GM12874 (cell line): Measurements from ENCODE around the gene HSD17B11.

Source experiments
- CTCF ChIP-seq: IDR thresholded peaks from 2 replicates; pipeline ENCODE4 v1.5.1; 2011; ENCODE audit warnings: low read depth, mild to moderate bottlenecking, control low read depth, low read length, moderate library complexity; ENCODE audit not compliant: insufficient read depth

HSD17B11 gene

GRCh38 chr4:87313756-87314155 is 77.2 kb downstream of the HSD17B11 start:
- no peak for TF ChIP-seq CTCF

- TF ChIP-seq CTCF: no peak
Observed at GRCh38 chr4:87311684-87312083, 79.3 kb downstream of the HSD17B11 start.

- no peak for TF ChIP-seq CTCF
Observed at GRCh38 chr4:87310691-87311335, 80.2 kb downstream of the HSD17B11 start.

GRCh38 chr4:87309625-87310024 is 81.4 kb downstream of the HSD17B11 start:
- TF ChIP-seq CTCF: no peak

GRCh38 chr4:87306056-87306455 is 84.9 kb downstream of the HSD17B11 start:
- TF ChIP-seq CTCF: no peak

- TF ChIP-seq CTCF: no peak
Observed at GRCh38 chr4:87305562-87305961, 85.4 kb downstream of the HSD17B11 start.

- no peak for TF ChIP-seq CTCF
Observed at GRCh38 chr4:87304745-87305432, 86.1 kb downstream of the HSD17B11 start.
